GM21390 (cell line): Measurements from ENCODE around the gene DERL3.

ENCODE experiments used
- ATAC-seq: cut with Tn5 transposase; IDR thresholded peaks from one replicate; pipeline ENCODE4 v1.9.1; 2021; ENCODE audit not compliant: unreplicated experiment

Gene DERL3

GRCh38 chr22:23832226-23833016 is 6.4 kb downstream of the DERL3 start:
- ATAC-seq: no peak

DNA sequence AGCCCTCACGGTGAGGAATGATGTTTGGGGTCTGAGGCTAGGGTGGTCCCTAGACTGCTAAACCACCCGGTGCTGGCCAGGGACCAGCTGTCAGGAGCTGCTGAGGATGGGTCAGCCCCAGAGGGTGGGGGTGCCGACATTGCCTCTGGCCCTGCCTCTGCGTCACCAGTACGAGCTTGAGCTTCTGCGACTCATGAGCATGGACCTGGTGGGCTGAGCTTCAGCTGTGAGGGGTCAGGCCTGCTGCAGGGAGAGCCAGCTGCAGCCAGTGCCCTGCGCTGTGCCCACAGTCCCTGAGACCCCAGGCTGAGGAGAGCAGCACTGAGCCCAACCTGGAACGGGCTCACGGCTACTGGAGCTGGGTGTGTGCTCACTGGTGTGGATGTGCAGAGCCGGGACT is 7.0 kb downstream of the DERL3 start:
- ATAC-seq: no peak

GRCh38 chr22:23831261-23831660 is 7.5 kb downstream of the DERL3 start:
- ATAC-seq: no peak

DNA sequence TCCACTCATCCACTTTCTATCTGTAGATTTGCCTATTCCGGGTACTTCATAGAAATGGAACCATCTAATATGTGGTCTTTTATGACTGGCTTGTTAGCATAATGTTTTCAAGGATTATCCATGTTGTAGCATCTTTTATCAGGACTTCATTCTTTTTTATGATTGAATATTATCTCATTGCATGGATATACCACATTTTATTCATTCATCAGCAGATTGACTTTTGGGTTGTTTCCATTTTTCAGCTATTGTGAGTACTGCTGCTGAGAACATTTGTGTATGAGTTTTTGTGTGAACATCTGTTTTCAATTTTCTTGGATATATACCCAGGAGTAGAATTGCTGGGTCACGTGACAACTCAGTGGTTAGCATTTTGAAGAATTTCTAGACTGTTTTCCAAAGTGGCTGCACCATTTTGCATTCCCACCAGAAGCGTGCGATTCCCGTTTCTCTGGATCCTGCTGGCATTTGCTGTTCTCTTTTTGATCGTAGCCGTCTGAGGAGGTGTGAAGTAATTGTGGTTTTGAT is 8.9 kb downstream of the DERL3 start:
- no peak for ATAC-seq

DNA sequence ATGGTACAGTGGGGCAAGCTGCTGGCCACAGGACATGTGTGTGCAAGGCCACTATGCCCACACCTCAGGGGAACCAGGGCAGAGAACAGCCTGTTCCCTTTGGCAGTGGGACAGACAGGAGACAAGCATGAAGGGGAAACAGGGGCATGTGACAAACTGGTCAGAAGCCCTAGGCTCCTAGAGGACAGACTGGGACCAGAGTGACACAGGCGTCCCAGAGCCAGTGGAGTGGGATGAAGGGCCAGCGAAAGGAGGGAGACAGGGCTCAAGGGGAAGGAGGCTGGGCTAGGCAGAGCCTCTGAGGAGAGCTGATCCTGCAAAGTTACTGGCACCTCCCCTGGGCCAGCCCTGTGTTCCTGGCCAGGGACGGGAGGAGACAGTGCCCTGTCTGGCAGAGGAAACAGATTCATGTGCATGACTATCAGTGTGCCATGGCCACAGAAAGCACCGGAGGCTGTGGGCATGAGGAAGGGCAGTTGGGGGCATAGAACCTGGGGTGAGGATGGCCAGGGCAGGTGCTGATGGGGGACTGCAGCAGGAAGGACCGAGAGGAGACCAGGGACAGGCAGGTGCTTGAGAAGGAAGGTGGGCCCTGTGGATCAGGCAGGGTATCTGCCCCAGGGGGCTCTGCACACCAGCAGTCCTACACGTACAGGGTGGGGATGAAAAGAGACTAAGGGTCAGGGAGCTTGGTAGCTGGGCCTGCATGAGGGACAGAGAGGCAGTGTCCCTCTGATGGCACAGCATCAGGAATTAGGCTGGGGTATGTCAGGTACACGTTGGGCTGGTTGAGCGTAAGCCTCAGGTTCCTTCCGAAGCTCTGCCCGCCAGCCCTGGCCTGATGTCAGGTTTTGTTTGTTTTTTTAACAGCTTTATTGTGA is 9.8 kb downstream of the DERL3 start:
- no peak for ATAC-seq

- no peak for ATAC-seq
These were observed 11.3 kb downstream of the DERL3 start for GRCh38 chr22:23827351-23827995.

- no peak for ATAC-seq
These were observed 12.1 kb downstream of the DERL3 start for GRCh38 chr22:23826510-23827350.

- no peak for ATAC-seq
These were observed 13.4 kb downstream of the DERL3 start for GRCh38 chr22:23825246-23825905.

DNA sequence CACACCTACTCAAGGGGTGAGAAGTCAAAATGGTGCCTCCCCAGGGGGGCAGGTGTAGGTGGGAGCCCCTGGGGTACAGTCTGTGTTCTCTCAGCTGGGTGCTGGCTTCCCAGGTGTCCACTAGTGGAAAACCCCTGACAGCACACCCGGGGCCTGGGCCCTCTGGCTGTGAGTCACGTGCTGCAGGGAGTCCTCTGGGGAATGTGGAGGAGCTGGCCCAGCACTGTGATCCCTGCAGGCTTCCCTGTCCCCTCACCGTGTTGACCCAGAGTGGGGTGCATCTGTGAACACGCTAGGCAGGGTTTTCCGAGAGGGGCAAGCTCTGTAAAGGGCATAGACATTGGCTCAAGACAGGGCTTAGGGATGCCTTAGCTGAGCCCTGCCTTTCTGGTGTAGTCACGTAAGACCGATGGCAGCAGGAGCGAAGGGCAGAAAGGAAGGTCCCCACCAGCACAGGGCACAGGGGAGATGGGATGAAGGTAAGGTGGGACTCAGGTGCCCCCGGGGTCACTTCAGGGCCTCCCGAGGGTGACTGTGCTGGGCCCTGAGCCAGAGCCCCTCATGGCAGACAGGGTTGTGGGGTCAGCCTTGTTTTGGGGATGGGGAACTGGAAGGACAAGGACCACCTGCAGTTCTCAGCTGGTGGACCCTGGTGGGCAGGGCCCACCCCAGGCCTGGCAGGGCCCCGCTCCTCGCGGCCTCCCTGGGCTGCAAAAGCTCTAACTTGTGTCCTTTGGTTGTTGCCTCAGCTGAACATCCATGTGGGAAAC is 14.1 kb downstream of the DERL3 start:
- no peak for ATAC-seq

- no peak for ATAC-seq
These were observed 15.4 kb downstream of the DERL3 start for GRCh38 chr22:23823331-23823791.

DNA sequence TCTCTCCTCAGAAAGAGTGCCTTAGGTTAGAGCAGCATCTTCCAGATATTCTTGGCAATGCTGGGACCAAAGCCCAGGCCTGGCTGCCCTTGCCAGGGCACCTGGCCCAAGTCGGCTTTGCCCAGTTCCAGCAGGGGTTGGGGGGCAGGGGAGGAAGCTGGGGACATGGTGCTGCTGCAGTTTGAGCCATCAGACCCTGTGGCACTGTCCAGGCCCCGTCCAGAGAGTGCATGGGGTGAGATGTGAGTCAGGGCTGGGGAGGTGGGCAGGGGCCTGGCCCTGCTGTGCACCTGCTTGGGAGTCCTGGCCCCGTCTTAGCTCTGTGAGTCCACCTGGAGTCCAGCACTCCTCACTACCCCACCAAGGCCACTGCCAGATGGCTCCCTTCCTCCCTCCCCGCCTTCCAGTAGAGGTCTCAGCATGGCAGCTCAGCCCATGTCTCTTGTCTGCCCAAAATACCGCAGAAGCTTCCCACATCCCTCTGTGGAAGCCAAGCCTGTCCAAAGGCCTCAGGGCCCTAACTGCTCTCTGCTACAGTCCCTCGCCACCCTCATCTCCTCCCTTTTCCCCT is 16.6 kb downstream of the DERL3 start:
- ATAC-seq: no peak

DNA sequence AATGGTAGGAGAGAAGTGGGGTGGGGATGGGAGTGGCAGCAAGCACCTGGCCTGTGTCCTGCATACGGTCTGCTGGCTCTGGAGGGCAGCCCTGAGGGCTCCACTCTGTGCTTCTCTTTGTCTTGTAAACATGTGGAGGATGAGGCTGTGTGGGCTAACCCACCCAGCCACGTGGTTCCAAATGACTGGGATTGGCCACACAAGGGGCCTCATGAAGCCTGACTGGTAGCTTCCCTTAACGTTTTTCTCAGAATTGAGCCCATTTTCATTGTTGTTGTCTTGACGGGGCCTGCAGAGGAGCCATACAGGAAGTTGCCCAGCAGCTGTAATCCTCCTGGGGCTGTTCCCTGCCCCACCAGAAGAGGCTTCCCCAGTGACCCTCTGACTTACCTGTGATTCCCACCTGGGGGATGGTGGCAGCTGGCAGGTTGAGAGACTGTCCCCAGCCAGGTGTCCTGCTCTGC is 18.0 kb downstream of the DERL3 start:
- no peak for ATAC-seq

GRCh38 chr22:23818541-23818940 is 20.3 kb downstream of the DERL3 start:
- no peak for ATAC-seq

DNA sequence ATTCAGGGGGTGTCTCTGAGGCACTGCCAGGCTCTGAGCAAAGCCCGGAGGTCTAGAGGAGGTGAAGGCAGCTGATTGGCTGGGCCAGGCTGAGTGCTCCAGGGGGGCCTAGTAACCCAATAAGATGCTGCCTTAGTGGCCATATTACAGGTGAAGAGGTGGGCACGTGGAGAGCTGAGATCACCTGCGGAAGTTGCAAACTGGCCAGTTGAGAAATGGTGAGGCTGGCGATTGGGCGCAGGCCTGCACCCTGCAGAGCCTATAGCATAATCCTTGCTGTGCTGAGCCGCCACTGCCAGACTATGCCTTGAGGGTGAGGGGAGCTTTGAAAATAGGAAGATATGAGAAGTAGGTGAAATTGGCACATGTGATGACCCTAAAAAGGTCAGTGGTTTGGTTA is 21.7 kb downstream of the DERL3 start:
- no peak for ATAC-seq

DNA sequence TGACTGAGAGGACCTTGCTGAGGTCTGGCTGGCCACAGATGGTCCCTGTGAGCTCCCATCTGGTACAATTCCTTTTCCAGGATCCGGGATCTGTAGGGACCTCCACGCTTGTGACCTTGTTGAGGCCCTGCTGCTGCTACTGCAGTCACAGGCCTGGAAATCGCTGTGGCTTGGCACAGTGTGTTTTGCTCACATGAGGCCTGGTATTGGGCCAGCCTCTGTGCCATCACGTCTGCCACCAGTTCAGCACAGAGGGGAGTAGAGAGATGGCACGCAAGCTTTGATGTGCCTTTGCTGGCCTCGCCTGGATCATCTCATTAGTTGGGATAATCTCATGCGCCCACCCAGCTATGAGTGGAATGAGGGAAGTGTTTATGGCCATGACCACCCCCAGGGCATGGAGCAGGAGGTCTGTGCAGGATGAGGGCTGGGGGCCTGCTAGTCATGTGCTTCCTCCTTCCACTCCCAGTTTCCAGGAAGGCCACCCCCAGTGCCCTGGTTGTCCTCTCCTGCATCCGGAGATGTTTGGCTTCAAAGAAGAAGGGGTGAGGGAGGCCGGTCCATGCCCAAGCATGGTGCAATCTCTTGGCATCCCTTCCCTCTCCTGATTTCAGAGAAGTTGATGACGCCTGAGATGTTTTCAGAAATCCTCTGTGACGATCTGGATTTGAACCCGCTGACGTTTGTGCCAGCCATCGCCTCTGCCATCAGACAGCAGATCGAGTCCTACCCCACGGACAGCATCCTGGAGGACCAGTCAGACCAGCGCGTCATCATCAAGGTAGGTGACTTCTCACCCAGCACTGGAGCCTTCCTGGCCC is 22.4 kb downstream of the DERL3 start:
- ATAC-seq: no peak

DNA sequence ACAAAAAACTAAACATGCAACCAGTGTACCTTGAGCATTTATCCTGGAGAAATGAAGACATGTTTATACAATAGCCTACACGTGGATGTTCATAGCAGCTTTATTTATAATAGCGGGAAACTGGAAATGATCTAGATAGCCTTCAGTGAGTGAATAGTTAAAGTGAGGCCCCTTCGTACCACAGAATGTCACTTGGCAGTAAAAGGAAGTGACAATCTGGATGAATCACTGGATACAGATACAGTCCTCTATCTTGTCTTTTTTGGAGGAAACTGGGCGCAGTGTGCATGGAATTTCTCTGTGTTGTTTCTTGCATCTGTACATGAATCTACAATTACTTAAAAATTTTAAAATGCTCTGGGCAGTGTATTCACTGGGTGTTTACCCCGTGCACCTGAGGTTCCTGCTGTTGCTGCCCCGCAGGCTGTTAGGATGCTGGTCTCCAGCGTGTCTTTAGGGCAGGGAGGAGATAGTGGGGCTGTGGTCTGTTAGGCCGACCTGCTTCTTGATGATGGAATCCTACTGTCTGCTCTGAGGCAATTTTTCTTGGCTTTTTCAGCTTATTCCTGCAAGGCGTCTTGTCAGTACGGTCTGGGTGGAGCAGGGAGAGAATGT is 23.2 kb downstream of the DERL3 start:
- no peak for ATAC-seq

DNA sequence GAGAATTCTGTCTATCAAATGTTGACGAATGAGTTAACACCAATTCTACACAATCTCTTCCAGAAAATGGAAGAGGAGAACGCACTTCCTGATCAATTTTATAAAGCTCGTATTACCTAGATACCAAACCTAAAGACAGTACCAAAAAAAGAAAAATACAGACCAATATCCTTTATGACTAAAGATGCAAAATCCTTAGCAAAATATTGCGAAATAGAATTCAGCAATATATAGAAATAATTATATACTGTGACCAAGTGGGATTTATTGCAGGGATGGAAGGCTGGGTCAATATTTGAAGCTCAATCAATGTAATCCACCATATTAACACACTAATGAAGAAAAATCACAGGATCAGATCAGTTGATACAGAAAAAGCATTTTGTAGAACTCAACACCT is 26.4 kb downstream of the DERL3 start:
- ATAC-seq: no peak
